Measurements from ENCODE around the gene HAUS5. TPM values are rescaled to one million over a fixed set of nuclear protein-coding genes. Genes with fewer than 3 reads are reported as not detected.
"Not testable (repeated sequence)": the region's sequence is repeated elsewhere in the genome, so short reads cannot be mapped to it uniquely, and the experiment has no call there.

Gene HAUS5
- total RNA-seq, 1 donor from 2014 or later, result 43.1 TPM

- no peak overlapping the region for H3K27ac Mint-ChIP-seq
- no peaks in the 10 kb centered on the region for H3K36me3 Mint-ChIP-seq (ENCODE audit: low read depth)
- H3K9me3 Mint-ChIP-seq, result no peaks in the 10 kb centered on the region
- H3K4me1 Mint-ChIP-seq (ENCODE audit: low read depth), result no peaks in the 10 kb centered on the region
- no peaks in the 10 kb centered on the region for H3K27me3 Mint-ChIP-seq (ENCODE audit: low read depth)
- no peak for DNase-seq (ENCODE audit: low spot score)
- no peak overlapping the region for H3K4me3 Mint-ChIP-seq (ENCODE audit: low read depth)
- intact Hi-C loops (cut with micrococcal nuclease), result no loop called here
These were observed 21.7 kb upstream of the HAUS5 start for GRCh38 chr19:35590875-35591274.

GRCh38 chr19:35592226-35592625 lies 20.3 kb upstream of the HAUS5 start:
- Mint-ChIP-seq H3K4me3 (ENCODE audit: low read depth) (no peak overlapping the region), H3K27ac (no peak overlapping the region), H3K36me3 (ENCODE audit: low read depth) (no peaks in the 10 kb centered on the region), H3K9me3 (no peaks in the 10 kb centered on the region), H3K4me1 (ENCODE audit: low read depth) (peaks cover 6% of the 10 kb centered on the region), H3K27me3 (ENCODE audit: low read depth) (no peaks in the 10 kb centered on the region)
- intact Hi-C loops (cut with micrococcal nuclease), result loop anchor here (1.0 kb wide), 2 partner anchors 43 to 83 kb away; no protein-coding TSS in a partner anchor
- no peak for DNase-seq (ENCODE audit: low spot score)

- H3K4me1 Mint-ChIP-seq (ENCODE audit: low read depth); DNase-seq (ENCODE audit: low spot score); H3K36me3 Mint-ChIP-seq (ENCODE audit: low read depth); H3K4me3 Mint-ChIP-seq (ENCODE audit: low read depth); intact Hi-C loops (cut with micrococcal nuclease); H3K9me3 Mint-ChIP-seq; H3K27me3 Mint-ChIP-seq (ENCODE audit: low read depth); H3K27ac Mint-ChIP-seq: not testable (repeated sequence)
These were observed 17.5 kb upstream of the HAUS5 start for GRCh38 chr19:35595026-35595425.

- no peak overlapping the region for H3K4me3 Mint-ChIP-seq (ENCODE audit: low read depth)
- no peak overlapping the region for H3K27ac Mint-ChIP-seq
- H3K9me3 Mint-ChIP-seq, result no peaks in the 10 kb centered on the region
- no peaks in the 10 kb centered on the region for H3K36me3 Mint-ChIP-seq (ENCODE audit: low read depth)
- H3K4me1 Mint-ChIP-seq (ENCODE audit: low read depth), result peaks cover 6% of the 10 kb centered on the region
- H3K27me3 Mint-ChIP-seq (ENCODE audit: low read depth), result peaks cover 9% of the 10 kb centered on the region
- intact Hi-C loops (cut with micrococcal nuclease), result no loop called here
- no peak for DNase-seq (ENCODE audit: low spot score)
These were observed 16.6 kb upstream of the HAUS5 start for GRCh38 chr19:35595928-35596327.

DNA sequence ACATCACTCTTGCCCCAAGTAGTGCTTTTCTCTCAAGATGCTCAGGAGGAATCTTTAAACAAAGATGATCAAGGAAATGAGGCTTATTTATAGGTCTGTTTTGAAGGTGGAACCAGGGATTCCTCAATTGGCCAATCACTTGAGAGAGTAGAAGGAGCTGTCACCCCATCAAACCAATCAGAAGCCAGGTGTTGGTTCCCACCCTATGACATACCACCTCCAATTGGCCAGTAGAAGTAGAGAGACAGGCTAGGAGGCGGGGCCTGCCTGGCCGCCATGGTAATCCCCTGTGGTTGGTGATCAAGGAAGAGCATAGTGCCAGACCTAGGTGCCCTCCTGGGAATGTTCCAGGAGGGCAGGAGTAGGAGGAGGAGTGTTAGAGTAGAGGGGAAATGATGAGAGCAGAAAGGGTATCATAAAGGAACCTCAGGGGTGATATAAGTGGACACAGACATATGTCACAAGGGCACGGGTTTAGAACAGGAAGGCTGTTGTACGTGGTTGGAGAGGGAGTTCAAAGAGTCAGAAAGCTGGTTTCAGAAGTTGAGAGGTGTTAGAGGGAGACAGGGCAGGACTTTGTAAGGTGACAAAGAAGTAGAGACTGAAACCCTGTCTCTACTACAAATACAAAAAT lies 16.1 kb upstream of the HAUS5 start:
- Mint-ChIP-seq H3K9me3 (no peaks in the 10 kb centered on the region), H3K27me3 (ENCODE audit: low read depth) (peaks cover 12% of the 10 kb centered on the region), H3K27ac (peak overlapping the region; percentile 2), H3K4me1 (ENCODE audit: low read depth) (peaks cover 6% of the 10 kb centered on the region), H3K4me3 (ENCODE audit: low read depth) (no peak overlapping the region), H3K36me3 (ENCODE audit: low read depth) (no peaks in the 10 kb centered on the region)
- intact Hi-C loops (cut with micrococcal nuclease), result no loop called here
- no peak for DNase-seq (ENCODE audit: low spot score)

DNA sequence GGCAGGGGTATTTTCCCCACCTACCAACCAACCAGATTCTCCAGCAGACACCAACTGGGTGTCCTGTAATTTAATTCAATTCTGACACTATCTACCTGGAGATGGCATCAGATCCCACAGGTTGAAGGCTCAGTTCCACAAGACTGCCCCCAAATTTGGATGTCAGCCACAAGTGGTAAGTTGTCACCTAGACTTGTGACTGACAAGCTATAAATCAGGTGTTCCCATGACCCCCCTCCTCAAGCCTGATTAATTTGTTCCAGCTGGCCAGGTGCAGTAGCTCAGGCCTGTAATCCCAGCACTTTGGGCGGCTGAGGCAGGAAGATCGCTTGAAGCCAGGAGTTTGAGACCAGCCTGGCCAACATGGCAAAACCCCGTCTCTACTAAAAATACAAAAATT lies 10.6 kb upstream of the HAUS5 start:
- Mint-ChIP-seq H3K27ac (no peak overlapping the region), H3K4me1 (ENCODE audit: low read depth) (no peaks in the 10 kb centered on the region), H3K36me3 (ENCODE audit: low read depth) (no peaks in the 10 kb centered on the region), H3K9me3 (peaks cover 3% of the 10 kb centered on the region), H3K27me3 (ENCODE audit: low read depth) (peaks cover 12% of the 10 kb centered on the region), H3K4me3 (ENCODE audit: low read depth) (no peak overlapping the region)
- intact Hi-C loops (cut with micrococcal nuclease), result no loop called here
- no peak for DNase-seq (ENCODE audit: low spot score)

GRCh38 chr19:35604436-35604835 lies 8.1 kb upstream of the HAUS5 start:
- intact Hi-C loops (cut with micrococcal nuclease); DNase-seq (ENCODE audit: low spot score); H3K4me3 Mint-ChIP-seq (ENCODE audit: low read depth); H3K27me3 Mint-ChIP-seq (ENCODE audit: low read depth); H3K36me3 Mint-ChIP-seq (ENCODE audit: low read depth); H3K4me1 Mint-ChIP-seq (ENCODE audit: low read depth); H3K27ac Mint-ChIP-seq: not testable (repeated sequence)
- peaks cover 18% of the 10 kb centered on the region for H3K9me3 Mint-ChIP-seq

GRCh38 chr19:35607170-35607569 lies 5.4 kb upstream of the HAUS5 start:
- H3K4me3 Mint-ChIP-seq (ENCODE audit: low read depth); H3K36me3 Mint-ChIP-seq (ENCODE audit: low read depth); H3K27me3 Mint-ChIP-seq (ENCODE audit: low read depth); H3K27ac Mint-ChIP-seq; DNase-seq (ENCODE audit: low spot score); intact Hi-C loops (cut with micrococcal nuclease): not testable (repeated sequence)
- peaks cover 12% of the 10 kb centered on the region for H3K4me1 Mint-ChIP-seq (ENCODE audit: low read depth)
- H3K9me3 Mint-ChIP-seq, result peaks cover 18% of the 10 kb centered on the region

DNA sequence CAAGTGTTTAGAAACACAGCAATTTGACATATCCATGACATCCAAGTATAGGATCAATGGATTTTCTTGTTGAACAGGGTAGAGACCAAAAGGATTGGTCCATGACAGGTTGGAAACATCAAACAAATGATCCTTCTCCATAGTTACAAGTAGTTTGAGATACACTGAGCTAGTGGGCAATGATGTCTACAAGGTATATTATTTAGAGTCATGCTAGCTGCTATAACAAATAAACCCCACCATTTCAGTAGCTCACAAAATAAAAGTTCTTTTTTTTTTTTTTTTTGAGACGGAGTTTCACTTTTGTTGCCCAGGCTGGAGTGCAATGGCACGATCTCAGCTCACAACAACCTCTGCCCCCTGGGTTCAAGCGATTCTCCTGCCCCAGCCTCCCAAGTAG lies 4.9 kb upstream of the HAUS5 start:
- Mint-ChIP-seq H3K27me3 (ENCODE audit: low read depth) (no peaks in the 10 kb centered on the region), H3K4me3 (ENCODE audit: low read depth) (no peak overlapping the region), H3K4me1 (ENCODE audit: low read depth) (peaks cover 16% of the 10 kb centered on the region), H3K9me3 (peaks cover 18% of the 10 kb centered on the region), H3K36me3 (ENCODE audit: low read depth) (peaks cover 10% of the 10 kb centered on the region), H3K27ac (no peak overlapping the region)
- intact Hi-C loops (cut with micrococcal nuclease), result no loop called here
- no peak for DNase-seq (ENCODE audit: low spot score)

DNA sequence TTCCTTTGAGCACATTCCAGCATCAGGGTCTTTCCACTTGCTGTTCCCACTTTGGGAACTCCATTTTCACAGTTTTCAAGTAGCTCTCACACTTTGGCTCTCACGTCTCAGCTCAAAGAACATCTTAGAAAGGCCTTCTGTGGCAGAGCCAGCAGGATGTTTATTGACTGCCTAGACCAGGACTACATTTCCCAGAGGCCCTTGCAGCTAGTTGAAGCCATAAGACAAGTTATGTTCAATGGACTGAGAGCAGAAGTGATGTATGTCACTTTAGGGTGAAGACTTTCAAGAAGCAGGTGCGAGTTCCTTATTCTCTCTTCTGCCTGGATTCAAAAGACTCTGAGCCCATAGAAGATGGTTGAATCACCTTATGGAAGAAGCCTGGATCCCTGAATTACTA lies 4.3 kb upstream of the HAUS5 start:
- Mint-ChIP-seq H3K27me3 (ENCODE audit: low read depth) (no peaks in the 10 kb centered on the region), H3K27ac (no peak overlapping the region), H3K9me3 (peaks cover 18% of the 10 kb centered on the region), H3K4me3 (ENCODE audit: low read depth) (no peak overlapping the region), H3K36me3 (ENCODE audit: low read depth) (peaks cover 10% of the 10 kb centered on the region), H3K4me1 (ENCODE audit: low read depth) (peaks cover 16% of the 10 kb centered on the region)
- intact Hi-C loops (cut with micrococcal nuclease), result no loop called here
- DNase-seq (ENCODE audit: low spot score), result no peak

DNA sequence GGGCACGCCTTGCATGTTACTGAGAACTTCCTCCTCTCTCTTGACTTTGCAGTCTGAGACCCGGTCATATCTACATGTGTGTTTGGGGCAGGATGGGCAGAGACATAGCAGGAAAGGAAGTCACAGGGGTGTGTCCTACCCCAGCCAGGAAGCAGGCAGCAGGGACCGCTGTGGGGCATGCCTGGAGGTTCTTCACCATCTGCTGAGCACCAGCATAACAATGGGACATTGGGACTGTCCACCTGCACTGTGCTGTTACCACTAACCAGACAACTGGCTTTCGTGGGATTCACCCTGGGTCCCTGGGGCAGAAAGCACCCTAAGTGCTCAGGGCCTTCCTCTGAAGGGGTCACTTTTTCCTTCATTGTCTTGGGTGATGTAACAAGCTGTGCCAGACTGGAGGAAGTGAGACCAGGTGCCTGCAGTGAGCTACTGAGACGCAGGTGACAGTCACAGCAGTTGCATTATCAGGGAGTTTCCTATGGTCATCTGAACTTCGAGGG lies 2.6 kb upstream of the HAUS5 start:
- Mint-ChIP-seq H3K36me3 (ENCODE audit: low read depth) (peaks cover 10% of the 10 kb centered on the region), H3K4me1 (ENCODE audit: low read depth) (peaks cover 20% of the 10 kb centered on the region), H3K27me3 (ENCODE audit: low read depth) (no peaks in the 10 kb centered on the region), H3K27ac (peak overlapping the region; percentile 1), H3K4me3 (ENCODE audit: low read depth) (no peak overlapping the region), H3K9me3 (peaks cover 18% of the 10 kb centered on the region)
- intact Hi-C loops (cut with micrococcal nuclease), result no loop called here
- peak; percentile 34 for DNase-seq (ENCODE audit: low spot score)

- DNase-seq (ENCODE audit: low spot score), result no peak
- intact Hi-C loops (cut with micrococcal nuclease), result loop anchor here (1.0 kb wide), 3 partner anchors 16 to 67 kb away; partner anchors contain the start of gene TMEM147
- H3K36me3 Mint-ChIP-seq (ENCODE audit: low read depth), result peaks cover 17% of the 10 kb centered on the region
- peaks cover 12% of the 10 kb centered on the region for H3K9me3 Mint-ChIP-seq
- H3K4me1 Mint-ChIP-seq (ENCODE audit: low read depth), result peaks cover 20% of the 10 kb centered on the region
- no peaks in the 10 kb centered on the region for H3K27me3 Mint-ChIP-seq (ENCODE audit: low read depth)
- H3K4me3 Mint-ChIP-seq (ENCODE audit: low read depth), result peak overlapping the region; percentile 81
- peak overlapping the region; percentile 83 for H3K27ac Mint-ChIP-seq
These were observed 344 bp upstream of the HAUS5 start for GRCh38 chr19:35612224-35612558.

GRCh38 chr19:35613574-35613973 lies 1.0 kb downstream of the HAUS5 start:
- DNase-seq (ENCODE audit: low spot score), result no peak
- Mint-ChIP-seq H3K36me3 (ENCODE audit: low read depth) (peaks cover 10% of the 10 kb centered on the region), H3K27me3 (ENCODE audit: low read depth) (no peaks in the 10 kb centered on the region), H3K27ac (peak overlapping the region; percentile 83), H3K4me1 (ENCODE audit: low read depth) (peaks cover 20% of the 10 kb centered on the region), H3K9me3 (peaks cover 3% of the 10 kb centered on the region), H3K4me3 (ENCODE audit: low read depth) (peak overlapping the region; percentile 81)
- intact Hi-C loops (cut with micrococcal nuclease), result no loop called here

GRCh38 chr19:35615036-35615435 lies 2.5 kb downstream of the HAUS5 start:
- no peak overlapping the region for H3K4me3 Mint-ChIP-seq (ENCODE audit: low read depth)
- H3K27ac Mint-ChIP-seq, result no peak overlapping the region
- H3K36me3 Mint-ChIP-seq (ENCODE audit: low read depth), result peaks cover 10% of the 10 kb centered on the region
- no peak for DNase-seq (ENCODE audit: low spot score)
- peaks cover 15% of the 10 kb centered on the region for H3K4me1 Mint-ChIP-seq (ENCODE audit: low read depth)
- no peaks in the 10 kb centered on the region for H3K27me3 Mint-ChIP-seq (ENCODE audit: low read depth)
- no peaks in the 10 kb centered on the region for H3K9me3 Mint-ChIP-seq
- intact Hi-C loops (cut with micrococcal nuclease), result no loop called here

All from activated T-helper 2 cell treated with anti-CD3 and anti-CD28 coated beads, Interferon-gamma antibody, Interleukin-2, Interleukin-4, amounts not matched to agents 10 μg/mL and 5 μg/mL and 100 μg/mL, durations not matched to agents 14 hours and 24 hours and 36 hours (primary cell).